Mesodermal cell (in vitro differentiated cells): ENCODE data around the gene DLGAP1.
"Not testable (repeated sequence)": the region's sequence is repeated elsewhere in the genome, so short reads cannot be mapped to it uniquely, and the experiment has no call there.

Source experiments
- H3K27ac ChIP-seq: 2 replicates; pipeline ENCODE4 v1.7.0; 2013; ENCODE audit warnings: mild to moderate bottlenecking, low read depth, low read length, moderate library complexity; ENCODE audit not compliant: severe bottlenecking
- H3K36me3 ChIP-seq: 2 replicates; pipeline ENCODE4 v1.7.1; 2013; ENCODE audit warnings: mild to moderate bottlenecking, low read length, moderate library complexity; ENCODE audit not compliant: control insufficient read depth, insufficient read depth
- H3K4me1 ChIP-seq: one replicate; pipeline ENCODE4 v1.7.1; 2013; ENCODE audit warnings: mild to moderate bottlenecking, low read length; ENCODE audit not compliant: insufficient read depth, control insufficient read depth, poor library complexity, severe bottlenecking
- H3K4me3 ChIP-seq: 2 replicates; pipeline ENCODE4 v1.7.0; 2013; ENCODE audit warnings: low read length, control low read depth, mild to moderate bottlenecking; ENCODE audit not compliant: insufficient read depth, poor library complexity, severe bottlenecking; ENCODE audit errors: extremely low read depth
- H3K9me3 ChIP-seq: 2 replicates; pipeline ENCODE4 v1.7.1; 2013; ENCODE audit warnings: mild to moderate bottlenecking, low read length, moderate library complexity; ENCODE audit not compliant: control insufficient read depth
- WGBS, 2 experiments: methylation state at CpG; one replicate each; pipeline ENCODE4 v1.1.5; 2013; ENCODE audit warnings: missing lambda C conversion rate in 2 of 2; ENCODE audit not compliant: insufficient coverage in 2 of 2; 5-methylcytosine and 5-hydroxymethylcytosine counted together

The DLGAP1 gene

DNA sequence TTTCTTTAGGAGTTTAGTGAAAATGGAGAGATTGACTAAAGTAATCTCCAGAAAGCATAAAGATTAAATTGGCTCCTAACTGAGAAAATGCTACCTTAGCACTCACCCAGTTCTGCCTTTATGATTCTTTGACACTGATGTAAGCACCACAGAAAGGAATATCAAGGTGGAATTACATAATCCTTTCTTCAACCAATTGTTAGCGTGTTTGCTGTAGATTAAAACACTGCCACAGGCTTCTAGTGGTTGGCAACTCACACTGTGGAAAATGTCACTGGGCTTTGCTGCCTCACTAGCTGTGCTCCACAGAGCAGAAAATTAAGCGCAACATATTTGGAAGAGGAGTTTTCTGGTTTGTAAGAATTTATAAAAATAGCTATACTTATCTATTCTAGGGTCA, 104.1 kb downstream of the DLGAP1 start:
- Histone ChIP-seq H3K4me3 (no peak overlapping the region), H3K36me3 (no peaks in the 10 kb centered on the region), H3K9me3 (no peaks in the 10 kb centered on the region), H3K27ac (no peak overlapping the region), H3K4me1 (peaks cover 7% of the 10 kb centered on the region)
- WGBS, 2 experiments = 83 to 100% methylated on average over 1 of the region's 2 CpGs

DNA sequence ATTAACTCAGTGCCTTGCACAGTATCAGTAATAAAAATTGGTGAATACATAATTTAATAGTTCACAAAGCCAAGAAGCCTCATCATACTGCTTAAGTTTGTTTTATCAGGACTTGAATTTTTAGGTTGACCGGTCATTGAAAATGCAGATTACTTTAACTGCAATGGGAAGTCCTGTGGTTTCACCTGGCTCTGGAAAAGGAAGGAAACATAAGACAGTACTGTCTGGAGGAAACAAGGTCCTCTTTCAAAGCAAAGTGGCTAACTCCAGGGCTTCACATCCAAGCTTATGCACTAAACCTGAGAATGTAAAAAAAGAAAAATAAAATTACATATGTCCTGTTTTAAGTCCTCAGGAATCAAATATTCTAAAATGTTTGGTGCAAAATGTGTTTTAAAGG, 119.7 kb downstream of the DLGAP1 start:
- Histone ChIP-seq H3K4me1 (no peaks in the 10 kb centered on the region), H3K27ac (no peak overlapping the region), H3K4me3 (no peak overlapping the region), H3K9me3 (no peaks in the 10 kb centered on the region), H3K36me3 (no peaks in the 10 kb centered on the region)
- 73 to 83% methylated on average over 1 of the region's 1 CpG for WGBS, 2 experiments

DNA sequence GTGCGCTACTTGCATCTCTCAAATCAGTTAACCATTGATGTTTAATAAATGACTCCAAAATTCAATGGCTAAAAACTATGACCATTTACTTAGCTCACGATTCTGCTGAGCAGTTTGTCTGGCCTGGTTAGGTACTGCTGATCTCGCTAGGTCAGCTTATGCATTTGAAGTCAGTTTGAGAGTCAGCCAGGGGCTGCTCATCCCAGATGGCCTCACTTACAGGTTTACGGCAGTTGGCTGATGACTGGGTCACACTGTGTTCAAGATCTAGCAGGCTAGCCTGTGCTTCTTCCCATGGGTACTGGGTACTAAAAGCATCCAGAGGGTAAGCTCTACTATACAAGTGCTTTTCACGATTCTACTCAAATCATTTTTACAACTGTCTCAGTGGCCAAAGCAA, 122.1 kb downstream of the DLGAP1 start:
- Histone ChIP-seq H3K4me1 (no peaks in the 10 kb centered on the region), H3K27ac (no peak overlapping the region), H3K4me3 (no peak overlapping the region), H3K9me3 (no peaks in the 10 kb centered on the region), H3K36me3 (no peaks in the 10 kb centered on the region)
- 83 to 100% methylated on average over 2 to 4 of the region's 5 CpGs for WGBS, 2 experiments

DNA sequence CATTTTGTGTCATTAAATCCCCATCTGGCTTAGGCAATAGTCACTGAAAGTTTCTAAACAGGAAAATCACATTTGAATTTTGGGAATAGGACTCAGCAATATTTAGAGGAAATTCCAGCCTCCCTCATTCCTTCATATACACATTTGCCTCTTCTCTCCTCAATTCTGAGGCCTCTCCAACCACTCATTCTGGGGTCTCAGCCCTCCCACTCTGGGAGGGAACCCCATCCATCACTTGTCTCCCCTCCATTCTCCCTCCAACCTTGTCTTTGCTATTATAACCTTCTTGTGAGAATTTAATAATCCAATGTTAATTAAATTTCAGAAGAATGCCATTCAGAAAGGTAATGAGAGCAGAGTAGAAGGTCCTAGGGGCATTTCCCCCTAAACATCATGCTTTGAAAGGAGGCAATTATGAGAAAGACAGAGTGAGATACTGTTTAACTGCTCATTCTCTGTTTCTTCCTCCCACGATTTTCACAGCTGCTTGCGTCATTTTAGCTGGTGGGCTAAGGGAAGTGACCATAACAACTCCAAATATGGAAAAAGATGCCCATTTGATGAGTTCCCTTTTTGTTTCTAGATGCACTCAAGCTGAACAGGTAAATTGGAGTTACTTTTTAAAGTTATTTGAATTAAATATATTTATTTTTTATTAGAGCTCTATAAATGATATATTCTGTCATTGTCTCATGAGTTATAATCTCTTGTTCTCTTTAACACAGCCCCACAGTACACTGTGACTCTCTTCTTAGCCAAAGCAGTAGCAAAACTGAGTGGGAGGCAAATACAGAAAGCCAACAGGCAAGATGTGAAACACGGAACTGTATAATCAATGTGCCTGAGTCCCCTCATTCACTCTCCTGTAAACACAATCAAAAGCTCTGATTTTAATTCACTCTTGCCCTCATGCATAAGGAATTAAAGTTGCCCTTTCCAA, 135.1 kb downstream of the DLGAP1 start:
- Histone ChIP-seq H3K4me1 (no peaks in the 10 kb centered on the region), H3K4me3 (no peak overlapping the region), H3K36me3 (no peaks in the 10 kb centered on the region), H3K9me3 (no peaks in the 10 kb centered on the region), H3K27ac (no peak overlapping the region)
- WGBS, 2 experiments = 83% methylated on average over 1 of the region's 3 CpGs; no CpG with 5 or more reads in 1 of the 2 experiments

DNA sequence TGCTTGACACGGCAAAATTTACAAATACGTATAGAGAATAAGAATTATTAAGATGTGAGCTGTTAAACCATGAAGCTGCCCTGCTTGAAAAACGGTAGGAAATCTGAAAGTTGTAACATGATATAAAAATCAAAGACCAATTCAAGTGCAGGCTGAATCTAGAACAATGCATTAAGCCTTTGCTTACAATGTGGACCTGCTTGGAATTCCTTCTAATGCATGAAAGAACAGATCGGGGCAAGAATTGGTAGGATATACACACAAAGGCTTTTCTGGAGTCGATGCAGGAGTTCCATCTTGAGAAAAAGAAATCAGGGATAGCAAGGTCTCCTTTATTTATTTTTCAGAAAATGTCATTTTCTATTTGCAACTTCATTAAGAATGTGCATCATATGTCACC, 136.8 kb downstream of the DLGAP1 start:
- 82 to 92% methylated on average over 1 to 4 of the region's 5 CpGs for WGBS, 2 experiments
- Histone ChIP-seq H3K36me3 (no peaks in the 10 kb centered on the region), H3K4me3 (no peak overlapping the region)

DNA sequence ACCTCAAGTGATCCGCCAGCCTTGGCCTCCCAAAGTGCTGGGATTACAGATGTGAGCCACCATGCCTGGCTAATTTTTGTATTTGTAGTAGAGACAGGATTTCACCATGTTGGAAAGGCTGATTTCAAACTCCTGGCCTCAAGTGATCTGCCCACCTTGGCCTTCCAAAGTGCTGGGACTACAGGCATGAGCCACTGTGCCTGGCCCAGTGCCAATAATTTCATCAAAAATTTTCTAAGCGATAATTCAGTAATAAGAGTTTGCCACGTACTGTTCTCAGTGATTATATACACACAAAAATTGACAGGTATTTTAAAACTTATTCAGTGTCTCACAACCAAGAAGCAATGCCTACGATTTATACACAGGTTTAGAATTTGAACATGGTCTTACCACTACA, 143.2 kb downstream of the DLGAP1 start:
- H3K9me3 ChIP-seq, H3K4me3 ChIP-seq, H3K36me3 ChIP-seq, H3K4me1 ChIP-seq, H3K27ac ChIP-seq: not testable (repeated sequence)
- 93 to 97% methylated on average over 3 to 4 of the region's 4 CpGs for WGBS, 2 experiments

More for the DNA sequence above, 136.8 kb downstream of the DLGAP1 start:
- Histone ChIP-seq H3K9me3 (no peaks in the 10 kb centered on the region), H3K27ac (no peak overlapping the region), H3K4me1 (no peaks in the 10 kb centered on the region)

DNA sequence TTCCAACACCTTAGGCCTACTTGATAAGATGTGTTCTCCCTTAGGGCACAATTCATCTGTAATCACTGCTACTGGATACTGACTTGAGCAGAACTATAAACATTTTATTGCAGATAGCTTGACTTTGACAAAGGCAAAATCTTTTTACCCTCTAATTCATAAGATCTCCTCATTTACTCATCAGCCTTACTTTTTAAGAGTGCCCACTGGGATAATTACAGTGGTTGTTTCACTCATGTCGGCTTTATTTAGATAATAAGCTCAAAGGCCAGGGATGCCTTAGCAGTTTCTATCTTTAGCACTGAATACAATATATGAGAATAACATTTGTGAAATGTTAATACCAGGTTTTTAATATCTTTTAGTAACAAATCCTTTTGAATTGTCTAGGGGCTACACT, 144.0 kb downstream of the DLGAP1 start:
- H3K4me3 ChIP-seq = no peak overlapping the region
- H3K27ac ChIP-seq = no peak overlapping the region
- WGBS, 2 experiments = no CpG with 5 or more reads among the region's 1 CpG
- no peaks in the 10 kb centered on the region for H3K9me3 ChIP-seq
- H3K36me3 ChIP-seq = no peaks in the 10 kb centered on the region
- H3K4me1 ChIP-seq = no peaks in the 10 kb centered on the region

DNA sequence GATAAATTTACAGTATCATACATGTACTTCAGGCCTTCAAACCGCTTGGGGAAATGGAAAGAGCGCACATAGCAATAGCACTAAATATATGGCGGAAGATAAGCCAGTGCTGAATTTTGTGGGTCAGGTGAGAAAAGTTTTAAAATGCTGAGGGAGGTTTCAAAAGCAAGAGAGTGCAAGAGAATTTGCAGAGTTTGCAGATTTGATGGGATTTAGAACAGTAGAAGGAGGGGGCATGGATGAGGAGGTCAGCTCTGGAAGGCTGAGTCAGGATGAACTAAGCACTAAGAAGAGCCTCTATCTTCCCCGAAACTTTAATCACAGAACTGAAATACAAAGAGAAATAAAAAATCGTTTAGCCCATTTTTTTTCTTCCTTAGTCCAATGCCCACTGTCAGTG, 145.9 kb downstream of the DLGAP1 start:
- WGBS, 2 experiments = 96 to 100% methylated on average over 3 of the region's 5 CpGs

DNA sequence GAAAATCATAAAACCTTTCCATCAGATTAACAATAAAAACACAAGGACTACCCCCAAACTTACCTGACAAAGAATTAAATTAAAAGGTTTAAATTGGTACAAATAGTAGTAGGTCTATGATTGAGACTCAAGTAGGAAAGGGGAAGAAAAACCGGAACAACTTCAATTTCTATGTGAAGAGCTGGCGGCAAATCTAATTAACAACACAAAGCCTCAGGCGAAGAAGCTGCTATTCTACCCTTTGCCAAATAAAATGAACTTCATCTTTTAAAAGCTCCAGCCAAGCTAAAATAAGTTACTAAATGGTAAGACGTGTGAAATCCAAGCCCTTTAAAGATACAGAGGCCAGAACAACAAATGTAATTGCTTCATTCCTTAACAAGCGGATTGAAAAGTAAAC, 146.5 kb downstream of the DLGAP1 start:
- H3K4me3 ChIP-seq = no peak overlapping the region
- H3K4me1 ChIP-seq = no peaks in the 10 kb centered on the region
- no peaks in the 10 kb centered on the region for H3K9me3 ChIP-seq
- H3K36me3 ChIP-seq = no peaks in the 10 kb centered on the region
- no peak overlapping the region for H3K27ac ChIP-seq
- WGBS, 2 experiments = 83% methylated on average over 1 of the region's 5 CpGs; no CpG with 5 or more reads in 1 of the 2 experiments

More for the DNA sequence above, 145.9 kb downstream of the DLGAP1 start:
- H3K9me3 ChIP-seq = no peaks in the 10 kb centered on the region
- no peaks in the 10 kb centered on the region for H3K36me3 ChIP-seq
- H3K27ac ChIP-seq = no peak overlapping the region
- no peaks in the 10 kb centered on the region for H3K4me1 ChIP-seq
- H3K4me3 ChIP-seq = no peak overlapping the region

DNA sequence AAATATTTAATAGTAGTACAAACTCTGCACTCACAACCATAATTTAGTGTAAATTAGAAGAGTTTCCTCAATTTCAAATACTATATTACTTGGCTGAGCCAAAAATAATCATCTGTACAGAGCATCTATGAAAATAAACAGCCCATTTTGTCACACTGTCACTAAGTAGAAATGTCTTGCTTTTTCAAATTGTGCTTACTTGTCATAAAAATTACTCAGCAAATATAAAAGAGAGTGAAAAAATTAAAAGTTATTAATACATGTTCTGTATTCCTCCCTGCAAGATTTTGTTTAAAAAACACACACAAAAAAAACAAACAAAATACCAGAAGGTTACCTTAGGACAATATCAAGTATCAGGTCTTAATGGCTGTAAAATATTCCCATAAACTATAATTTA, 155.7 kb downstream of the DLGAP1 start:
- no peaks in the 10 kb centered on the region for H3K9me3 ChIP-seq
- H3K4me3 ChIP-seq = no peak overlapping the region
- no peak overlapping the region for H3K27ac ChIP-seq
- no peaks in the 10 kb centered on the region for H3K36me3 ChIP-seq
- H3K4me1 ChIP-seq = no peaks in the 10 kb centered on the region

DNA sequence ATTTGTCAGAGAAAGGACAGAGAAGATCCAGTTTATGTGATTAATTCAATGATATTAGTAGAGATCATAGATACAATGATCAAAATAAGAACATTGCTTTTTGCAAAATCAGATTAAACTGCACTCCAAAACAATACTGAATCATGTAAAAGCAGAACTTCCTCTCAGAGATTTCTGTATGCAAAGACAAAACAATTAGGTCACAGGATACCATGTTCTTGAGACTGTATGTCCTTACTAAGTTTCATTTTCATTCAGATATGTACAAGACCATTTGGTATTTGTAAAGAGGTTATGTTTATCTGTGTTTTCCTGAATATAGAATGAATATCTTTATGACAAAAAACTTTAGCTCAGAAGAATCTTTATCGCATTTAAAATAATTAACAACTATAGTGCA, 161.8 kb downstream of the DLGAP1 start:
- Histone ChIP-seq H3K36me3 (no peaks in the 10 kb centered on the region), H3K9me3 (no peaks in the 10 kb centered on the region), H3K4me1 (no peaks in the 10 kb centered on the region), H3K4me3 (no peak overlapping the region), H3K27ac (no peak overlapping the region)
- no CpG with 5 or more reads among the region's 1 CpG for WGBS, 2 experiments
